ENCODE data around the gene CPAMD8.

GRCh38 chr19:16899566-16900075, 127.0 kb downstream of the CPAMD8 start:
- TF ChIP-seq YY1 (IDR thresholded peaks at IDR 0.05; ENCODE audit: insufficient read depth, insufficient read length) (no peak), SUZ12 (IDR thresholded peaks at IDR 0.05; ENCODE audit: extremely low read depth, insufficient read depth, insufficient read length) (no peak)
